K562 (cell line): ENCODE data around the gene GCN1. TPM values are rescaled to one million over a fixed set of nuclear protein-coding genes. Genes with fewer than 3 reads are reported as not detected.

Source experiments
- ATAC-seq: fragments of 200-7000 bp; cut with Tn5 transposase; 3 replicates; pipeline ENCODE4 v1.9.1; 2020; ENCODE audit warnings: moderate library complexity
- BruUV-seq: library from RNA; stranded (reverse); fragments of 400-500 nt; replicated peaks from 2 replicates; lab custom pipeline; 2021; lab: Mats Ljungman, UMichigan
- CTCF ChIA-PET: fragments of 300-600 bp; formaldehyde crosslinking; extraction: SDS; loops from one replicate; lab custom pipeline; 2021; ENCODE audit warnings: low intra/inter-chr PET ratio; lab: Yijun Ruan, JAX
- POLR2A ChIA-PET: fragments of 300-600, 350-650 bp; sonication (Branson Sonifier 250); formaldehyde crosslinking; extraction: SDS; loops from one replicate; lab custom pipeline; 2021; ENCODE audit warnings: antibody characterized with exemption, inconsistent platforms; lab: Yijun Ruan, JAX
- DNase-seq, 4 experiments: peaks; one replicate each; pipeline versions ENCODE4 v3.0.0 to v3.0.0-alpha.2; 2011 to 2018; ENCODE audit warnings: low spot score in 3 of 4, mixed read lengths in 3 of 4; ENCODE audit errors: extremely low read depth in 1 of 4
- FAIRE-seq: peaks from 2 replicates; lab custom pipeline; 2011; peaks lifted over from hg19 to GRCh38; lab: Jason Lieb, UNC
- H2AFZ ChIP-seq: 2 replicates; pipeline ENCODE4 v1.6.0; 2011; ENCODE audit warnings: low read depth, low read length, control low read depth, inconsistent platforms
- H3K27ac ChIP-seq: fragments of 200-600 bp; 3 replicates; pipeline ENCODE4 v1.8.0; 2011; ENCODE audit warnings: low read depth, mild to moderate bottlenecking, control low read depth, inconsistent platforms, low read length, moderate library complexity, mixed read lengths; ENCODE audit errors: extremely low read depth
- H3K27me3 ChIP-seq, 2 experiments: fragments of 300-600 bp in 1 of 2; 2 replicates in 1 of 2; 3 replicates in 1 of 2; pipeline versions ENCODE4 v1.6.0 to v1.8.0; 2011; ENCODE audit warnings: inconsistent platforms in 2 of 2, low read length in 2 of 2, mild to moderate bottlenecking in 1 of 2, mixed read lengths in 1 of 2, moderate library complexity in 1 of 2; ENCODE audit not compliant: control insufficient read depth in 2 of 2, insufficient read depth in 2 of 2
- H3K36me3 ChIP-seq: fragments of 300-600 bp; 3 replicates; pipeline ENCODE4 v1.8.0; 2011; ENCODE audit warnings: mild to moderate bottlenecking, low read length, inconsistent platforms; ENCODE audit not compliant: control insufficient read depth, insufficient read depth
- H3K4me1 ChIP-seq, 2 experiments: fragments of 200-600 bp in 1 of 2; replicated peaks in 1 of 2; 2 replicates in 1 of 2; 3 replicates in 1 of 2; pipeline versions ENCODE4 v1.5.1 to v1.8.0; 2011; ENCODE audit warnings: inconsistent platforms in 2 of 2, low read length in 2 of 2, mild to moderate bottlenecking in 1 of 2, mixed read lengths in 1 of 2, moderate library complexity in 1 of 2; ENCODE audit not compliant: control insufficient read depth in 2 of 2, insufficient read depth in 2 of 2
- H3K4me2 ChIP-seq: 2 replicates; pipeline ENCODE4 v1.6.1; 2011; ENCODE audit warnings: low read length, control low read depth, inconsistent platforms, mixed read lengths; ENCODE audit not compliant: insufficient read depth
- H3K4me3 ChIP-seq: fragments of 200-600 bp; sonication (generic), shearing (Covaris generic); 2 replicates; pipeline ENCODE4 v1.5.1; 2016; ENCODE audit warnings: control low read depth, inconsistent platforms
- H3K79me2 ChIP-seq: fragments of 200-600 bp; 3 replicates; pipeline ENCODE4 v1.8.0; 2011; ENCODE audit warnings: low read length, inconsistent platforms; ENCODE audit not compliant: control insufficient read depth, insufficient read depth
- H3K9ac ChIP-seq, 2 experiments: 2 replicates each; pipeline versions ENCODE4 v1.6.0 to v1.6.1; 2011; ENCODE audit warnings: low read depth in 2 of 2, low read length in 2 of 2, control low read depth in 1 of 2, inconsistent platforms in 1 of 2, mild to moderate bottlenecking in 1 of 2, mixed read lengths in 1 of 2; ENCODE audit not compliant: insufficient read depth in 1 of 2
- H3K9me1 ChIP-seq: one replicate; pipeline ENCODE4 v1.6.0; 2011; ENCODE audit warnings: inconsistent platforms, mild to moderate bottlenecking, low read length, moderate library complexity; ENCODE audit not compliant: control insufficient read depth, insufficient read depth
- H3K9me3 ChIP-seq: replicated peaks from 2 replicates; pipeline ENCODE4 v1.5.1; 2011; ENCODE audit warnings: low read depth, low read length, inconsistent platforms; ENCODE audit not compliant: control insufficient read depth, insufficient read depth
- H4K20me1 ChIP-seq: replicated peaks from 2 replicates; pipeline ENCODE4 v1.6.1; 2011; ENCODE audit warnings: low read length, inconsistent platforms, mixed read lengths; ENCODE audit not compliant: control insufficient read depth, insufficient read depth
- PTBP1 ChIP-seq: fragments of 200-400 bp; formaldehyde crosslinking; IDR thresholded peaks from 2 replicates; pipeline ENCODE4 v1.6.1; 2017; ENCODE audit warnings: low read depth, low read length
- YY1 ChIP-seq, 3 experiments: IDR thresholded peaks; 2 replicates each; pipeline ENCODE4 v1.6.1; 2011; ENCODE audit warnings: low read length in 2 of 3, mild to moderate bottlenecking in 2 of 3, moderate library complexity in 2 of 3, borderline replicate concordance in 1 of 3, control low read depth in 1 of 3, low read depth in 1 of 3; ENCODE audit not compliant: insufficient read depth in 3 of 3, insufficient replicate concordance in 2 of 3, control insufficient read depth in 1 of 3, insufficient read length in 1 of 3; ENCODE audit errors: extremely low read depth in 1 of 3
- ZBTB33 ChIP-seq: sonication (generic); formaldehyde crosslinking; IDR thresholded peaks from 2 replicates; pipeline ENCODE4 v1.8.1; 2023; ENCODE audit warnings: mild to moderate bottlenecking, missing genetic modification reagents
- WGBS: fragments of 100-300 bp; shearing (Covaris generic); methylation state at CpG from one replicate; pipeline ENCODE4 v1.1.6; 2016; ENCODE audit warnings: low coverage, mixed read lengths; ENCODE audit not compliant: insufficient coverage; ENCODE audit errors: missing lambda C conversion rate; 5-methylcytosine and 5-hydroxymethylcytosine counted together
- in situ Hi-C: fragments of 300-500 bp; cut with MboI; formaldehyde crosslinking; loops from 4 replicates; pipeline ENCODE4 v1.15.0; 2018; ENCODE audit warnings: inconsistent platforms, mixed read lengths
- intact Hi-C: fragments of 100-400 bp; cut with micrococcal nuclease; formaldehyde crosslinking; loops from 2 replicates; pipeline ENCODE4 v1.14.2; 2022
- polyA plus RNA-seq, 8 experiments: library from polyadenylated mRNA; depleted of rRNA in 4 of 8; stranded (reverse) in 5 of 8; unstranded in 3 of 8; fragments of >200 nt; fragmentation: Nextera tagmentation in 2 of 8; fragmentation: Illumina TruSeq in 1 of 8; extraction: Ambion mirVana in 2 of 8; extraction: Trizol in 1 of 8; gene quantifications; 2 replicates each; pipeline versions ENCODE4 v1.2.1 to v1.2.3, GENCODE V29; 2011 to 2014; ENCODE audit warnings: inconsistent platforms in 1 of 8, missing spikeins in 1 of 8
- total RNA-seq, 7 experiments: library from RNA; depleted of rRNA in 6 of 7; stranded (reverse); fragments of >200 nt in 6 of 7; fragmentation: Illumina TruSeq in 2 of 7; extraction: Trizol in 2 of 7; gene quantifications; 2 replicates each; pipeline versions ENCODE4 v1.2.1 to v1.2.3, GENCODE V29; 2011 to 2021; ENCODE audit warnings: low replicate concordance in 1 of 7

Gene GCN1
- total and polyA plus RNA-seq, 9 of the 15 experiments (the other 6 are each of a cell fraction or from before 2014, with no cell fraction given): 11.9 to 190 (median 51.7) TPM

DNA sequence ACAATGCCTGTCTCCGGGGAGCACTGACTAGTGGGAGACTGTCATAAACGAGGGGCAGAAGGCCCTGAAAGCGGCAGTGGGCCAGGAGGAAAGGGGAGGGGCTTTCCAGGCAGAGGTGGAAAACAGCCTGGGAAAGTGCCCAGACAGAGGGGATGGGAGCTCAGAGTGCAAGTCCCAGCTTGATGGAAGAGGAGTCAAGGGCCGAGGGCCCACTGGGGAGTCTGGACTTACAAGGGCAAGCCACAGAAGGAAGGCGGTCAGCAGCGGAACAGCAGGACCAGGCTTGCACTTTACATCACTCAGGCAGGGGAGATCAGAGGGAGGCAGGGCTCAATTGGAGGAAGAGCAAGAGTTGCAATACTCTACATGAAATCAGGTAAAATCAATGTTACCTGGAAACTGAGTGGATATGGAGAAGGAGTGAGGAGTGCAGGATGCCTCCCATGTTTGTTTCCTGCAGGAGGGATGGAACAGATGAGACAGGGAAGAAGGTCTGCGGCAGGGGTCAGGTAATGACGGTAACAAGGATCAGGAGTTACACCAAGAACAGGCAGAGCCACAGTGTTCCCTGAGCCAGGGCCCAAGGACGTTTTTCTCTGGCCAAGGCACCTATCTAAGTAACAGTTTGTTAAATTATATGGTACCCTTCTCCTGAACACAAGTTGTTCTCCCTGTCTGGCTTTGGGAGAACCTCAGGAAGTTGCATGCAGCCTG lies 47.2 kb upstream of the GCN1 start:
- H3K27ac ChIP-seq: no peak overlapping the region
- no peaks in the 10 kb centered on the region for H3K27me3 ChIP-seq
- ATAC-seq (peak; percentile 25), FAIRE-seq (no peak), DNase-seq (no peak)
- no peak overlapping the region for H3K9ac ChIP-seq
- in situ Hi-C loops: no loop called here
- H3K9me1 ChIP-seq: peaks cover 7% of the 10 kb centered on the region
- TF ChIP-seq ZBTB33 (CRISPR knock-in tag) (0 out of 2 replicates have a peak, but pooled peaks have one; percentile 12), YY1 (IDR thresholded peaks at IDR 0.05; ENCODE audit: borderline replicate concordance in 1 of 3, control insufficient read depth in 1 of 3, extremely low read depth in 1 of 3, insufficient read depth in 3 of 3, insufficient read length in 1 of 3, insufficient replicate concordance in 2 of 3, low read depth in 1 of 3, low read length in 2 of 3) (no peak), PTBP1 (0 out of 2 replicates have a peak, but pooled peaks have one; percentile 7)
- WGBS: 55% methylated on average over 9 of the region's 9 CpGs
- intact Hi-C loops: loop anchor here (1.0 kb wide), 1 partner anchor 12 kb away; no protein-coding TSS in a partner anchor
- no TSS peak for BruUV-seq
- H3K4me2 ChIP-seq: peak overlapping the region; percentile 7; the same call in 1 of the 2 replicates
- peaks cover 44% of the 10 kb centered on the region for H4K20me1 ChIP-seq
- no peaks in the 10 kb centered on the region for H3K9me3 ChIP-seq
- H3K4me3 ChIP-seq: no peak overlapping the region
- H3K4me1 ChIP-seq: peaks cover 28 to 30% of the 10 kb centered on the region in 2 experiments
- H3K79me2 ChIP-seq: peaks cover 26% of the 10 kb centered on the region
- H3K36me3 ChIP-seq: peaks cover 5% of the 10 kb centered on the region; the same call in 1 of the 3 replicates
- no peak overlapping the region for H2AFZ ChIP-seq
- ChIA-PET CTCF (no interaction called here), POLR2A (interaction anchor here (0.6 to 4.9 kb wide), 12 partner anchors 10 to 480 kb away, joined by 3 to 28 read pairs (median 6); partner anchors contain the start of genes PXN, RNU4-1, RNU4-2 and RPLP0)
